Neuron (in vitro differentiated cells): Measurements from ENCODE around the gene SLC7A14.

ENCODE experiments used
- H2AFZ ChIP-seq: one replicate; pipeline ENCODE4 v1.6.1; 2013; ENCODE audit warnings: low read depth, mild to moderate bottlenecking, inconsistent platforms, low read length, moderate library complexity
- H3K27me3 ChIP-seq: one replicate; pipeline ENCODE4 v1.6.1; 2013; ENCODE audit warnings: low read length; ENCODE audit not compliant: insufficient read depth
- H3K36me3 ChIP-seq: one replicate; pipeline ENCODE4 v1.6.1; 2013; ENCODE audit warnings: low read length; ENCODE audit not compliant: insufficient read depth
- H3K4me1 ChIP-seq: one replicate; pipeline ENCODE4 v1.6.1; 2013; ENCODE audit warnings: low read length; ENCODE audit not compliant: insufficient read depth
- H3K4me3 ChIP-seq: 2 replicates; pipeline ENCODE4 v1.5.1; 2013; ENCODE audit warnings: mild to moderate bottlenecking, low read length, moderate library complexity
- H3K9me3 ChIP-seq: one replicate; pipeline ENCODE4 v1.6.1; 2013; ENCODE audit warnings: low read length

SLC7A14 gene

GRCh38 chr3:170523248-170523647 is 62.6 kb downstream of the SLC7A14 start:
- no peaks in the 10 kb centered on the region for H3K36me3 ChIP-seq
- H3K27me3 ChIP-seq, result no peaks in the 10 kb centered on the region
- no peak overlapping the region for H3K4me3 ChIP-seq
- H3K9me3 ChIP-seq, result no peaks in the 10 kb centered on the region
- H3K4me1 ChIP-seq, result no peaks in the 10 kb centered on the region
- H2AFZ ChIP-seq, result no peak overlapping the region

- H3K4me1 ChIP-seq, result no peaks in the 10 kb centered on the region
- H3K9me3 ChIP-seq, result no peaks in the 10 kb centered on the region
- no peak overlapping the region for H2AFZ ChIP-seq
- no peaks in the 10 kb centered on the region for H3K36me3 ChIP-seq
- no peak overlapping the region for H3K4me3 ChIP-seq
- no peaks in the 10 kb centered on the region for H3K27me3 ChIP-seq
These were observed 63.7 kb downstream of the SLC7A14 start for GRCh38 chr3:170522201-170522600.

- H3K4me3 ChIP-seq, result no peak overlapping the region
- no peaks in the 10 kb centered on the region for H3K36me3 ChIP-seq
- H2AFZ ChIP-seq, result no peak overlapping the region
- no peaks in the 10 kb centered on the region for H3K9me3 ChIP-seq
- no peaks in the 10 kb centered on the region for H3K27me3 ChIP-seq
- H3K4me1 ChIP-seq, result no peaks in the 10 kb centered on the region
These were observed 64.9 kb downstream of the SLC7A14 start for GRCh38 chr3:170520996-170521395.

GRCh38 chr3:170517242-170517945 is 68.5 kb downstream of the SLC7A14 start:
- H2AFZ ChIP-seq, result no peak overlapping the region
- H3K4me3 ChIP-seq, result no peak overlapping the region
- no peaks in the 10 kb centered on the region for H3K4me1 ChIP-seq
- H3K9me3 ChIP-seq, result no peaks in the 10 kb centered on the region
- no peaks in the 10 kb centered on the region for H3K27me3 ChIP-seq
- no peaks in the 10 kb centered on the region for H3K36me3 ChIP-seq

GRCh38 chr3:170513642-170514041 is 72.2 kb downstream of the SLC7A14 start:
- H3K36me3 ChIP-seq, result no peaks in the 10 kb centered on the region
- H2AFZ ChIP-seq, result no peak overlapping the region
- no peaks in the 10 kb centered on the region for H3K4me1 ChIP-seq
- no peak overlapping the region for H3K4me3 ChIP-seq
- H3K9me3 ChIP-seq, result no peaks in the 10 kb centered on the region
- H3K27me3 ChIP-seq, result no peaks in the 10 kb centered on the region

GRCh38 chr3:170511371-170511770 is 74.5 kb downstream of the SLC7A14 start:
- no peak overlapping the region for H2AFZ ChIP-seq
- no peaks in the 10 kb centered on the region for H3K27me3 ChIP-seq
- no peaks in the 10 kb centered on the region for H3K36me3 ChIP-seq
- no peaks in the 10 kb centered on the region for H3K9me3 ChIP-seq
- no peak overlapping the region for H3K4me3 ChIP-seq
- H3K4me1 ChIP-seq, result no peaks in the 10 kb centered on the region

- Histone ChIP-seq H3K4me1 (no peaks in the 10 kb centered on the region), H3K27me3 (no peaks in the 10 kb centered on the region), H2AFZ (no peak overlapping the region), H3K9me3 (no peaks in the 10 kb centered on the region), H3K4me3 (no peak overlapping the region), H3K36me3 (no peaks in the 10 kb centered on the region)
These were observed 77.0 kb downstream of the SLC7A14 start for GRCh38 chr3:170508839-170509238.

GRCh38 chr3:170508291-170508690 is 77.6 kb downstream of the SLC7A14 start:
- no peaks in the 10 kb centered on the region for H3K9me3 ChIP-seq
- no peak overlapping the region for H3K4me3 ChIP-seq
- H3K4me1 ChIP-seq, result no peaks in the 10 kb centered on the region
- no peaks in the 10 kb centered on the region for H3K36me3 ChIP-seq
- H3K27me3 ChIP-seq, result no peaks in the 10 kb centered on the region
- no peak overlapping the region for H2AFZ ChIP-seq

- H2AFZ ChIP-seq, result no peak overlapping the region
- no peak overlapping the region for H3K4me3 ChIP-seq
- H3K4me1 ChIP-seq, result no peaks in the 10 kb centered on the region
- no peaks in the 10 kb centered on the region for H3K36me3 ChIP-seq
- no peaks in the 10 kb centered on the region for H3K9me3 ChIP-seq
- no peaks in the 10 kb centered on the region for H3K27me3 ChIP-seq
These were observed 78.8 kb downstream of the SLC7A14 start for GRCh38 chr3:170507063-170507462.

GRCh38 chr3:170506556-170506955 is 79.3 kb downstream of the SLC7A14 start:
- H3K4me1 ChIP-seq, result no peaks in the 10 kb centered on the region
- no peak overlapping the region for H2AFZ ChIP-seq
- H3K36me3 ChIP-seq, result no peaks in the 10 kb centered on the region
- no peaks in the 10 kb centered on the region for H3K9me3 ChIP-seq
- H3K4me3 ChIP-seq, result no peak overlapping the region
- no peaks in the 10 kb centered on the region for H3K27me3 ChIP-seq

GRCh38 chr3:170502297-170502696 is 83.6 kb downstream of the SLC7A14 start:
- Histone ChIP-seq H3K27me3 (no peaks in the 10 kb centered on the region), H2AFZ (no peak overlapping the region), H3K9me3 (no peaks in the 10 kb centered on the region), H3K36me3 (no peaks in the 10 kb centered on the region), H3K4me1 (no peaks in the 10 kb centered on the region), H3K4me3 (no peak overlapping the region)

GRCh38 chr3:170500995-170501394 is 84.9 kb downstream of the SLC7A14 start:
- Histone ChIP-seq H3K4me1 (no peaks in the 10 kb centered on the region), H3K9me3 (no peaks in the 10 kb centered on the region), H3K4me3 (no peak overlapping the region), H3K27me3 (no peaks in the 10 kb centered on the region), H2AFZ (no peak overlapping the region), H3K36me3 (no peaks in the 10 kb centered on the region)

- H3K9me3 ChIP-seq, result no peaks in the 10 kb centered on the region
- no peaks in the 10 kb centered on the region for H3K27me3 ChIP-seq
- H3K36me3 ChIP-seq, result no peaks in the 10 kb centered on the region
- no peaks in the 10 kb centered on the region for H3K4me1 ChIP-seq
- H2AFZ ChIP-seq, result no peak overlapping the region
- no peak overlapping the region for H3K4me3 ChIP-seq
These were observed 85.4 kb downstream of the SLC7A14 start for GRCh38 chr3:170500462-170500861.

- Histone ChIP-seq H3K4me1 (no peaks in the 10 kb centered on the region), H3K9me3 (no peaks in the 10 kb centered on the region), H2AFZ (no peak overlapping the region), H3K4me3 (no peak overlapping the region), H3K36me3 (no peaks in the 10 kb centered on the region), H3K27me3 (no peaks in the 10 kb centered on the region)
These were observed 86.2 kb downstream of the SLC7A14 start for GRCh38 chr3:170499562-170500156.
